GM12878 (cell line): ENCODE data around the gene CSTF1. TPM values are rescaled to one million over a fixed set of nuclear protein-coding genes. Genes with fewer than 3 reads are reported as not detected.

Experiments used
- ATAC-seq: fragments of 200-7000 bp; cut with Tn5 transposase; 3 replicates; pipeline ENCODE4 v1.9.1; 2020; ENCODE audit warnings: mild to moderate bottlenecking, moderate library complexity
- BruUV-seq: library from RNA; stranded (reverse); fragments of 400-500 nt; replicated peaks from 2 replicates; lab custom pipeline; 2021; lab: Mats Ljungman, UMichigan
- CTCF ChIA-PET: fragments of 300-600 bp; sonication (Branson Sonifier 250); formaldehyde crosslinking; extraction: SDS; loops from one replicate; lab custom pipeline; 2021; ENCODE audit warnings: inconsistent platforms; lab: Yijun Ruan, JAX
- POLR2A ChIA-PET: fragments of 350-600 bp; formaldehyde crosslinking; extraction: SDS; loops from one replicate; lab custom pipeline; 2021; ENCODE audit warnings: inconsistent platforms; lab: Charles Lee
- RAD21 ChIA-PET: fragments of 300-600 bp; sonication (Branson Sonifier 250); formaldehyde crosslinking; loops from one replicate; lab custom pipeline; 2023; ENCODE audit warnings: antibody characterized with exemption; ENCODE audit not compliant: unreplicated experiment; lab: Charles Lee
- SMC1A ChIA-PET: fragments of 300-600 bp; sonication (Branson Sonifier 250); formaldehyde crosslinking; loops from one replicate; lab custom pipeline; 2023; ENCODE audit not compliant: unreplicated experiment, uncharacterized antibody; lab: Charles Lee
- DNase-seq: peaks from one replicate; pipeline ENCODE4 v3.0.0-alpha.2; 2011; ENCODE audit warnings: low read depth, low spot score
- FAIRE-seq: peaks from 3 replicates; lab custom pipeline; 2011; peaks lifted over from hg19 to GRCh38; lab: Jason Lieb, UNC
- H2AFZ ChIP-seq: 2 replicates; pipeline ENCODE4 v1.6.0; 2011; ENCODE audit warnings: low read depth, low read length, control low read depth; ENCODE audit not compliant: control insufficient read depth
- H3K27ac ChIP-seq: 2 replicates; pipeline ENCODE4 v1.5.1; 2011; ENCODE audit warnings: control low read depth; ENCODE audit not compliant: control insufficient read depth, insufficient read depth
- H3K27me3 ChIP-seq, 2 experiments: replicated peaks in 1 of 2; 2 replicates each; pipeline versions ENCODE4 v1.6.0 to v1.6.1; 2011; ENCODE audit warnings: low read length in 1 of 2; ENCODE audit not compliant: control insufficient read depth in 2 of 2, insufficient read depth in 2 of 2
- H3K36me3 ChIP-seq, 2 experiments: 2 replicates each; pipeline ENCODE4 v1.5.1; 2011; ENCODE audit warnings: low read length in 1 of 2; ENCODE audit not compliant: control insufficient read depth in 2 of 2, insufficient read depth in 2 of 2
- H3K4me1 ChIP-seq: 2 replicates; pipeline ENCODE4 v1.6.1; 2011; ENCODE audit warnings: mild to moderate bottlenecking, low read length, moderate library complexity, mixed read lengths; ENCODE audit not compliant: control insufficient read depth, insufficient read depth
- H3K4me2 ChIP-seq: 2 replicates; pipeline ENCODE4 v1.6.0; 2011; ENCODE audit warnings: control low read depth; ENCODE audit not compliant: control insufficient read depth, insufficient read depth
- H3K4me3 ChIP-seq: fragments of 200-600 bp; sonication (generic); 2 replicates; pipeline ENCODE4 v1.5.1; 2016
- H3K79me2 ChIP-seq: 2 replicates; pipeline ENCODE4 v1.6.0; 2011; ENCODE audit warnings: low read length; ENCODE audit not compliant: control insufficient read depth, insufficient read depth
- H3K9ac ChIP-seq: 2 replicates; pipeline ENCODE4 v1.8.0; 2011; ENCODE audit warnings: low read length, control low read depth, mixed read lengths; ENCODE audit not compliant: control insufficient read depth, insufficient read depth
- H3K9me3 ChIP-seq: replicated peaks from 3 replicates; pipeline ENCODE4 v1.5.1; 2011; ENCODE audit warnings: mild to moderate bottlenecking, low read length; ENCODE audit not compliant: control insufficient read depth, insufficient read depth
- H4K20me1 ChIP-seq: 2 replicates; pipeline ENCODE4 v1.6.0; 2011; ENCODE audit not compliant: control insufficient read depth, insufficient read depth
- CHD4 ChIP-seq: fragments of 200-600 bp; sonication (generic); IDR thresholded peaks from 2 replicates; pipeline ENCODE4 v1.6.1; 2016; ENCODE audit warnings: mild to moderate bottlenecking
- EZH2 ChIP-seq: IDR thresholded peaks from 2 replicates; pipeline ENCODE4 v1.6.1; 2012; ENCODE audit warnings: low read depth, mild to moderate bottlenecking, control low read depth, inconsistent platforms, low read length, borderline replicate concordance; ENCODE audit not compliant: control insufficient read depth
- POU2F2 ChIP-seq: IDR thresholded peaks from 3 replicates; pipeline ENCODE4 v1.6.1; 2011; ENCODE audit warnings: low read depth, mild to moderate bottlenecking, low read length, borderline replicate concordance
- TARDBP ChIP-seq: IDR thresholded peaks from 2 replicates; pipeline ENCODE4 v1.6.1; 2016; ENCODE audit warnings: borderline replicate concordance
- TBL1XR1 ChIP-seq: IDR thresholded peaks from 2 replicates; pipeline ENCODE4 v1.6.1; 2012; ENCODE audit warnings: low read depth, low read length, improper control_type of control experiment
- ZBTB4 ChIP-seq: fragments of 450-650 bp; formaldehyde crosslinking; IDR thresholded peaks from 2 replicates; pipeline ENCODE4 v1.4.0; 2022; ENCODE audit warnings: mild to moderate bottlenecking, moderate library complexity
- WGBS: methylation state at CpG from one replicate; pipeline ENCODE4 v1.1.6; 2016; ENCODE audit warnings: low lambda C conversion rate; ENCODE audit not compliant: insufficient replicate concordance, insufficient coverage; ENCODE audit errors: missing lambda C conversion rate; 5-methylcytosine and 5-hydroxymethylcytosine counted together
- in situ Hi-C: fragments of 300-500 bp; cut with MboI; formaldehyde crosslinking; loops from 9 replicates; pipeline ENCODE4 v1.14.3; 2018; ENCODE audit warnings: mixed read lengths
- intact Hi-C: fragments of 100-400 bp; cut with micrococcal nuclease; formaldehyde crosslinking; loops from one replicate; pipeline ENCODE4 v1.14.2; 2022; ENCODE audit not compliant: unreplicated experiment
- polyA plus RNA-seq, 11 experiments: library from polyadenylated mRNA; depleted of rRNA in 4 of 11; unstranded in 6 of 11; stranded (reverse) in 5 of 11; fragments of >200 nt; fragmentation: Nextera tagmentation in 4 of 11; fragmentation: Illumina TruSeq in 1 of 11; extraction: Ambion mirVana in 4 of 11; extraction: Trizol in 1 of 11; gene quantifications; 1 replicate in 1 of 11; 2 replicates in 10 of 11; pipeline versions ENCODE4 v1.2.1 to v1.2.3, GENCODE V29; 2011 to 2016; ENCODE audit warnings: inconsistent platforms in 2 of 11, missing spikeins in 2 of 11, low read depth in 1 of 11
- total RNA-seq, 4 experiments: library from RNA; depleted of rRNA in 3 of 4; stranded (reverse); fragments of >200 nt in 3 of 4; fragmentation: Illumina TruSeq in 1 of 4; extraction: Trizol in 1 of 4; gene quantifications; 2 replicates each; pipeline versions ENCODE4 v1.2.1 to v1.2.3, GENCODE V29; 2013 to 2021

The CSTF1 gene
- total and polyA plus RNA-seq, 10 of the 15 experiments (the other 5 are each of a cell fraction or from before 2014, with no cell fraction given), result 41.8 to 89.1 (median 50.1) TPM

- CTCF ChIA-PET, result interaction anchor here (0.6 to 1.9 kb wide), 3 partner anchors 11 to 975 kb away, joined by 3 to 8 read pairs (median 3); no protein-coding TSS in a partner anchor
- H3K79me2 ChIP-seq, result peaks cover 7% of the 10 kb centered on the region
- DNase-seq (no peak), FAIRE-seq (no peak)
- H3K27me3 ChIP-seq, result no peaks in the 10 kb centered on the region
- no peak overlapping the region for H3K9ac ChIP-seq
- no peak overlapping the region for H3K4me2 ChIP-seq
- BruUV-seq, result no TSS peak
- H2AFZ ChIP-seq, result no peak overlapping the region
- H3K36me3 ChIP-seq, result peaks cover 13 to 34% of the 10 kb centered on the region in 2 experiments
- intact Hi-C loops, result no loop called here
- no peaks in the 10 kb centered on the region; the same call in 1 of the 2 replicates for H3K4me1 ChIP-seq
- TF ChIP-seq EZH2 (no peak), CHD4 (no peak), TARDBP (no peak), TBL1XR1 (no peak)
- TF ChIP-seq, all 136 proteins: peak for 0
- 98% methylated on average over 11 of the region's 11 CpGs for WGBS
- ChIA-PET POLR2A (interaction anchor here (0.6 to 1.1 kb wide), 4 partner anchors 8 to 632 kb away, joined by 3 to 7 read pairs (median 4); partner anchors contain the start of gene FAM210B), SMC1A (interaction anchor here (0.6 to 2.5 kb wide), 4 partner anchors 12 to 1087 kb away, joined by 3 to 10 read pairs (median 3); partner anchors contain the start of gene FAM210B), RAD21 (interaction anchor here (1.0 to 1.4 kb wide), 2 partner anchors 13 to 20 kb away, joined by 3 to 5 read pairs; partner anchors contain the start of genes AURKA, CSTF1 and FAM210B)
- Histone ChIP-seq H3K4me3 (no peak overlapping the region), H3K27ac (no peak overlapping the region), H4K20me1 (no peaks in the 10 kb centered on the region), H3K9me3 (no peaks in the 10 kb centered on the region)
- in situ Hi-C loops, result no loop called here
- ATAC-seq, result no peak
Observed at GRCh38 chr20:56371977-56372376, 20.5 kb upstream of the CSTF1 start.

DNA sequence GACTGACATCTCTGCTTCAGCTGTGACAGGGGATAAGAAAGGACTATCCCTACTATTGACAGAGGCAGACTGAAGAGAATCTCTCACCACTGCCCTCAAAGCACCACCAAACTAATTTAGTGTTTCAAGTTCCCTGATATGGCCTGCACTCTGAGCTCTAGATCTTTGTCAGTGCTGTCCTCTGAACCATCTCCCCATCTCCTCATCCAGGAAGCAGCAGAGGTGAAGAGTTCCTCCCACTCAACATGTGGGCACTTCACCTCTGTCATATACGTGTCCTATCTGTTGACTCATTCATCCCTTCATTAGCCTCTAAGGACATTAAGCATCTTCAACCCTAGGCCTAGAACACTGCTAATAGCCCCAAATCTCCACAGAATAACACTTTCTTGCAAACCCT is 19.6 kb upstream of the CSTF1 start:
- WGBS, result 0% methylated on average over 1 of the region's 1 CpG

More for the DNA sequence above, 19.6 kb upstream of the CSTF1 start:
- peaks cover 14 to 41% of the 10 kb centered on the region in 2 experiments for H3K36me3 ChIP-seq
- no peaks in the 10 kb centered on the region for H3K27me3 ChIP-seq
- no peak overlapping the region for H3K9ac ChIP-seq
- H3K27ac ChIP-seq, result no peak overlapping the region
- SMC1A ChIA-PET, result interaction anchor here (1.6 to 2.5 kb wide), 2 partner anchors 11 to 13 kb away, joined by 3 to 10 read pairs; partner anchors contain the start of gene FAM210B
- no peaks in the 10 kb centered on the region for H4K20me1 ChIP-seq
- no peak for DNase-seq
- peaks cover 7% of the 10 kb centered on the region for H3K79me2 ChIP-seq
- POLR2A ChIA-PET, result interaction anchor here (0.9 to 1.1 kb wide), 2 partner anchors 14 to 18 kb away, joined by 3 to 7 read pairs; partner anchors contain the start of gene FAM210B
- ATAC-seq, result no peak; the same call in 2 of the 3 replicates
- no peak for FAIRE-seq
- BruUV-seq, result no TSS peak
- no peak overlapping the region for H3K4me3 ChIP-seq
- no peaks in the 10 kb centered on the region for H3K9me3 ChIP-seq
- H3K4me2 ChIP-seq, result no peak overlapping the region
- CTCF ChIA-PET, result interaction anchor here (1.1 to 1.9 kb wide), 2 partner anchors 11 to 30 kb away, joined by 3 to 8 read pairs; no protein-coding TSS in a partner anchor
- intact Hi-C loops (no loop called here), in situ Hi-C loops (no loop called here)
- H3K4me1 ChIP-seq, result no peaks in the 10 kb centered on the region; the same call in 1 of the 2 replicates
- H2AFZ ChIP-seq, result no peak overlapping the region
- TF ChIP-seq POU2F2 (no peak), ZBTB4 (no peak)
- RAD21 ChIA-PET, result interaction anchor here (1.0 to 1.4 kb wide), 3 partner anchors 14 to 22 kb away, joined by 3 to 5 read pairs (median 4); partner anchors contain the start of genes AURKA, CSTF1 and FAM210B
